Activated T-cell treated with anti-CD3 and anti-CD28 coated beads, Interleukin-2, amount 50 U/mL, for 1 hour (primary cell): ENCODE data around the gene TNFRSF13B.
"Not testable (repeated sequence)": the region's sequence is repeated elsewhere in the genome, so short reads cannot be mapped to it uniquely, and the experiment has no call there.

ENCODE experiments used
- DNase-seq: peaks from one replicate; pipeline ENCODE4 v3.0.0-alpha.2; 2020

TNFRSF13B gene

GRCh38 chr17:16986391-16986790, 14.5 kb upstream of the TNFRSF13B start:
- no peak for DNase-seq

GRCh38 chr17:16981928-16982327, 10.0 kb upstream of the TNFRSF13B start:
- DNase-seq: no peak

- no peak for DNase-seq
These were observed 9.2 kb upstream of the TNFRSF13B start for GRCh38 chr17:16980813-16981731.

GRCh38 chr17:16980061-16980460, 8.1 kb upstream of the TNFRSF13B start:
- DNase-seq: no peak

- not testable (repeated sequence) for DNase-seq
These were observed 7.4 kb upstream of the TNFRSF13B start for GRCh38 chr17:16979237-16979823.

GRCh38 chr17:16977932-16978331, 6.0 kb upstream of the TNFRSF13B start:
- DNase-seq: no peak

GRCh38 chr17:16976725-16977550, 5.0 kb upstream of the TNFRSF13B start:
- DNase-seq: no peak

- no peak for DNase-seq
These were observed 4.1 kb upstream of the TNFRSF13B start for GRCh38 chr17:16975744-16976625.

- DNase-seq: no peak
These were observed 3.3 kb upstream of the TNFRSF13B start for GRCh38 chr17:16975277-16975651.

- DNase-seq: no peak
These were observed 2.8 kb upstream of the TNFRSF13B start for GRCh38 chr17:16974569-16975276.

- DNase-seq: no peak
These were observed 2.0 kb upstream of the TNFRSF13B start for GRCh38 chr17:16973760-16974540.

- DNase-seq: not testable (repeated sequence)
These were observed 1.1 kb upstream of the TNFRSF13B start for GRCh38 chr17:16973043-16973442.

GRCh38 chr17:16972346-16972745, 428 bp upstream of the TNFRSF13B start:
- no peak for DNase-seq

- no peak for DNase-seq
These were observed 1.7 kb downstream of the TNFRSF13B start for GRCh38 chr17:16969931-16970906.

GRCh38 chr17:16968786-16969185, 3.1 kb downstream of the TNFRSF13B start:
- DNase-seq: no peak

GRCh38 chr17:16962804-16963203, 9.1 kb downstream of the TNFRSF13B start:
- no peak for DNase-seq

- DNase-seq: no peak
These were observed 10.1 kb downstream of the TNFRSF13B start for GRCh38 chr17:16961792-16962191.

GRCh38 chr17:16961022-16961421, 10.9 kb downstream of the TNFRSF13B start:
- not testable (repeated sequence) for DNase-seq

- DNase-seq: not testable (repeated sequence)
These were observed 16.9 kb downstream of the TNFRSF13B start for GRCh38 chr17:16955011-16955410.

GRCh38 chr17:16954521-16954920, 17.4 kb downstream of the TNFRSF13B start:
- no peak for DNase-seq
